SK-N-MC (cell line): Measurements from ENCODE around the gene ALKBH4.

Source experiments
- EZH2 ChIP-seq: fragments of 200-600 bp; sonication (generic); IDR thresholded peaks from one replicate; pipeline ENCODE4 v1.6.1; 2017; ENCODE audit warnings: antibody characterized with exemption
- POLR2AphosphoS5 ChIP-seq: IDR thresholded peaks from 2 replicates; pipeline ENCODE4 v1.6.1; 2012; ENCODE audit warnings: mild to moderate bottlenecking, low read depth, low read length, borderline replicate concordance

- TF ChIP-seq EZH2 = no peak
- TF ChIP-seq POLR2AphosphoS5 = no peak
These were observed 5.3 kb downstream of the ALKBH4 start for GRCh38 chr7:102459221-102459844.
